ENCODE data around the gene NUDT1.

DNA sequence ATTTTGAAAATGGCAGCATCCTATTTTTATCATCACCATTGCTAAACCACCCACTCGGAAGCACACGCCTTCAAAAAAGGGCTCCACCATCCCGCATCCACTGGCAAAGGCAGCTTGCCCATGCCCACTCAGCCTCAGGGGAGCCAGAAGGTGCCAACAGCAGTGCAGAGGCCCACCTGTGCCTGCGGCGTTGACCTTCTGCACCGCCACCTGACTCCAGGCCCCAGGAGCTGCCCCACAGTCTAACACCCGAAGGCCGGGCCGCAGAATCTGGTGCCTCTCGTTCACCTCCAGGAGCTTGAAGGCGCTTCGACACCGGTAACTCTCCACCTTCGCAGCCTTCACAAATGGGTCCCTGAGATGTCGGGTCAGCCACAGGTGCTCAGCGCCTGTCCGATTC lies 2.8 kb upstream of the NUDT1 start:
- TF ChIP-seq ZBTB21 (tag by site-specific recombination; IDR thresholded peaks at IDR 0.05) (no peak), ZNF174 (tag by site-specific recombination; IDR thresholded peaks at IDR 0.05) (no peak), ZNF24 (tag by site-specific recombination; IDR thresholded peaks at IDR 0.05) (no peak), YY1 (tag by site-specific recombination; IDR thresholded peaks at IDR 0.05) (no peak), KLF9 (tag by site-specific recombination; IDR thresholded peaks at IDR 0.05; ENCODE audit: low read depth) (no peak), ZNF416 (tag by site-specific recombination; IDR thresholded peaks at IDR 0.05) (no peak), ZNF266 (tag by site-specific recombination; IDR thresholded peaks at IDR 0.05; ENCODE audit: low read depth) (no peak), ZNF596 (tag by site-specific recombination; IDR thresholded peaks at IDR 0.05) (no peak), ZBTB1 (tag by site-specific recombination; IDR thresholded peaks at IDR 0.05) (no peak), ZNF670 (tag by site-specific recombination; IDR thresholded peaks at IDR 0.05; ENCODE audit: low read depth) (no peak)
- TF ChIP-seq, protein P1, sequence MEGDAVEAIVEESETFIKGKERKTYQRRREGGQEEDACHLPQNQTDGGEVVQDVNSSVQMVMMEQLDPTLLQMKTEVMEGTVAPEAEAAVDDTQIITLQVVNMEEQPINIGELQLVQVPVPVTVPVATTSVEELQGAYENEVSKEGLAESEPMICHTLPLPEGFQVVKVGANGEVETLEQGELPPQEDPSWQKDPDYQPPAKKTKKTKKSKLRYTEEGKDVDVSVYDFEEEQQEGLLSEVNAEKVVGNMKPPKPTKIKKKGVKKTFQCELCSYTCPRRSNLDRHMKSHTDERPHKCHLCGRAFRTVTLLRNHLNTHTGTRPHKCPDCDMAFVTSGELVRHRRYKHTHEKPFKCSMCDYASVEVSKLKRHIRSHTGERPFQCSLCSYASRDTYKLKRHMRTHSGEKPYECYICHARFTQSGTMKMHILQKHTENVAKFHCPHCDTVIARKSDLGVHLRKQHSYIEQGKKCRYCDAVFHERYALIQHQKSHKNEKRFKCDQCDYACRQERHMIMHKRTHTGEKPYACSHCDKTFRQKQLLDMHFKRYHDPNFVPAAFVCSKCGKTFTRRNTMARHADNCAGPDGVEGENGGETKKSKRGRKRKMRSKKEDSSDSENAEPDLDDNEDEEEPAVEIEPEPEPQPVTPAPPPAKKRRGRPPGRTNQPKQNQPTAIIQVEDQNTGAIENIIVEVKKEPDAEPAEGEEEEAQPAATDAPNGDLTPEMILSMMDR (tag by site-specific recombination; IDR thresholded peaks at IDR 0.05), result no peak
- TF ChIP-seq, protein P2, sequence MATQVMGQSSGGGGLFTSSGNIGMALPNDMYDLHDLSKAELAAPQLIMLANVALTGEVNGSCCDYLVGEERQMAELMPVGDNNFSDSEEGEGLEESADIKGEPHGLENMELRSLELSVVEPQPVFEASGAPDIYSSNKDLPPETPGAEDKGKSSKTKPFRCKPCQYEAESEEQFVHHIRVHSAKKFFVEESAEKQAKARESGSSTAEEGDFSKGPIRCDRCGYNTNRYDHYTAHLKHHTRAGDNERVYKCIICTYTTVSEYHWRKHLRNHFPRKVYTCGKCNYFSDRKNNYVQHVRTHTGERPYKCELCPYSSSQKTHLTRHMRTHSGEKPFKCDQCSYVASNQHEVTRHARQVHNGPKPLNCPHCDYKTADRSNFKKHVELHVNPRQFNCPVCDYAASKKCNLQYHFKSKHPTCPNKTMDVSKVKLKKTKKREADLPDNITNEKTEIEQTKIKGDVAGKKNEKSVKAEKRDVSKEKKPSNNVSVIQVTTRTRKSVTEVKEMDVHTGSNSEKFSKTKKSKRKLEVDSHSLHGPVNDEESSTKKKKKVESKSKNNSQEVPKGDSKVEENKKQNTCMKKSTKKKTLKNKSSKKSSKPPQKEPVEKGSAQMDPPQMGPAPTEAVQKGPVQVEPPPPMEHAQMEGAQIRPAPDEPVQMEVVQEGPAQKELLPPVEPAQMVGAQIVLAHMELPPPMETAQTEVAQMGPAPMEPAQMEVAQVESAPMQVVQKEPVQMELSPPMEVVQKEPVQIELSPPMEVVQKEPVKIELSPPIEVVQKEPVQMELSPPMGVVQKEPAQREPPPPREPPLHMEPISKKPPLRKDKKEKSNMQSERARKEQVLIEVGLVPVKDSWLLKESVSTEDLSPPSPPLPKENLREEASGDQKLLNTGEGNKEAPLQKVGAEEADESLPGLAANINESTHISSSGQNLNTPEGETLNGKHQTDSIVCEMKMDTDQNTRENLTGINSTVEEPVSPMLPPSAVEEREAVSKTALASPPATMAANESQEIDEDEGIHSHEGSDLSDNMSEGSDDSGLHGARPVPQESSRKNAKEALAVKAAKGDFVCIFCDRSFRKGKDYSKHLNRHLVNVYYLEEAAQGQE (tag by site-specific recombination; IDR thresholded peaks at IDR 0.05), result no peak
- TF ChIP-seq, protein P3, sequence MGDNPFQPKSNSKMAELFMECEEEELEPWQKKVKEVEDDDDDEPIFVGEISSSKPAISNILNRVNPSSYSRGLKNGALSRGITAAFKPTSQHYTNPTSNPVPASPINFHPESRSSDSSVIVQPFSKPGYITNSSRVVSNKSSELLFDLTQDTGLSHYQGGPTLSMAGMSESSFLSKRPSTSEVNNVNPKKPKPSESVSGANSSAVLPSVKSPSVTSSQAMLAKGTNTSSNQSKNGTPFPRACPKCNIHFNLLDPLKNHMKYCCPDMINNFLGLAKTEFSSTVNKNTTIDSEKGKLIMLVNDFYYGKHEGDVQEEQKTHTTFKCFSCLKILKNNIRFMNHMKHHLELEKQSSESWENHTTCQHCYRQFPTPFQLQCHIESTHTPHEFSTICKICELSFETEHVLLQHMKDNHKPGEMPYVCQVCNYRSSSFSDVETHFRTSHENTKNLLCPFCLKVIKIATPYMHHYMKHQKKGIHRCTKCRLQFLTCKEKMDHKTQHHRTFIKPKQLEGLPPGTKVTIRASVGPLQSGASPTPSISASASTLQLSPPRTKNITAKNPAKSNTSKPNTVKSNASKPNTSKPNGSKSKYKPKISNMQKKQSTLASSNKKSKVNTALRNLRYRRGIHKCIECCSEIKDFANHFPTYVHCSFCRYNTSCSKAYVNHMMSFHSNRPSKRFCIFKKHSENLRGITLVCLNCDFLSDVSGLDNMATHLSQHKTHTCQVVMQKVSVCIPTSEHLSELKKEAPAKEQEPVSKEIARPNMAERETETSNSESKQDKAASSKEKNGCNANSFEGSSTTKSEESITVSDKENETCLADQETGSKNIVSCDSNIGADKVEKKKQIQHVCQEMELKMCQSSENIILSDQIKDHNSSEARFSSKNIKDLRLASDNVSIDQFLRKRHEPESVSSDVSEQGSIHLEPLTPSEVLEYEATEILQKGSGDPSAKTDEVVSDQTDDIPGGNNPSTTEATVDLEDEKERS (tag by site-specific recombination; IDR thresholded peaks at IDR 0.05), result no peak

Measured in HEK293 (cell line).